Upper lobe of left lung (tissue), 6 donors: ENCODE results near the gene TAC1. TPM values are rescaled to one million over a fixed set of nuclear protein-coding genes. Genes with fewer than 3 reads are reported as not detected.
"Not testable (repeated sequence)": the region's sequence is repeated elsewhere in the genome, so short reads cannot be mapped to it uniquely, and the experiment has no call there.

Experiments
- ATAC-seq, 2 donors: fragments of 200-7000 bp; cut with Tn5 transposase; one replicate each; pipeline ENCODE4 v1.9.1; 2022; ENCODE audit warnings: mild to moderate bottlenecking in 2 of 2, moderate library complexity in 2 of 2; ENCODE audit not compliant: low FRiP score in 2 of 2
- DNase-seq, 2 donors: peaks; one replicate each; pipeline ENCODE4 v3.0.0-alpha.2; 2019 to 2020
- H3K27ac ChIP-seq, 4 donors: fragments of 200-600 bp; sonication (generic); one replicate each; pipeline ENCODE4 v1.5.1; 2016 to 2019
- H3K27me3 ChIP-seq, 4 donors: fragments of 200-600 bp; sonication (generic); one replicate each; pipeline ENCODE4 v1.5.1; 2017 to 2019
- H3K36me3 ChIP-seq, 4 donors: fragments of 200-600 bp; sonication (generic); one replicate each; pipeline ENCODE4 v1.5.1; 2016 to 2019
- H3K4me1 ChIP-seq, 4 donors: fragments of 200-600 bp; sonication (generic); one replicate each; pipeline ENCODE4 v1.5.1; 2018 to 2019
- H3K4me3 ChIP-seq, 4 donors: fragments of 200-600 bp; sonication (generic); one replicate each; pipeline ENCODE4 v1.5.1; 2017 to 2019; ENCODE audit warnings: mild to moderate bottlenecking in 2 of 4, moderate library complexity in 1 of 4
- H3K9me3 ChIP-seq, 4 donors: fragments of 200-600 bp; sonication (generic); one replicate each; pipeline ENCODE4 v1.5.1; 2018 to 2019
- CTCF ChIP-seq, 6 experiments: fragments of 450-650 bp in 4 of 6; fragments of 200-600 bp in 2 of 6; sonication (generic) in 2 of 6; IDR thresholded peaks; one replicate each; pipeline ENCODE4 v1.5.1; 2016 to 2019; ENCODE audit warnings: antibody characterized with exemption in 6 of 6
- EP300 ChIP-seq, 4 donors: sonication (generic); formaldehyde crosslinking; IDR thresholded peaks; one replicate each; pipeline ENCODE4 v1.5.1; 2017; ENCODE audit warnings: antibody characterized with exemption in 4 of 4, control low read depth in 2 of 4
- POLR2A ChIP-seq, 4 donors: fragments of 450-650 bp; IDR thresholded peaks; one replicate each; pipeline ENCODE4 v1.5.1; 2016 to 2017; ENCODE audit warnings: antibody characterized with exemption in 4 of 4, mild to moderate bottlenecking in 2 of 4
- POLR2AphosphoS5 ChIP-seq, 2 donors: sonication (generic); formaldehyde crosslinking; IDR thresholded peaks; one replicate each; pipeline ENCODE4 v1.5.1; 2017; ENCODE audit warnings: antibody characterized with exemption in 2 of 2
- WGBS, 2 donors: methylation state at CpG; one replicate each; pipeline ENCODE4 v1.1.5; 2017 to 2018; 5-methylcytosine and 5-hydroxymethylcytosine counted together
- total RNA-seq, 6 donors: library from RNA; depleted of rRNA in 4 of 6; stranded (reverse); fragments of >200 nt in 4 of 6; gene quantifications; one replicate each; pipeline versions ENCODE4 v1.1.0 to v1.2.1, GENCODE V29; 2016 to 2021
- donor health status: DM: no; HTN: no; CAD: no; lungs with moderate emphysema.
- donor health status: DM: no; HTN: yes; CAD: no; lungs with severe emphysema.

The TAC1 gene
- total RNA-seq, 6 donors from 2014 or later: 0.46 TPM; not detected in 5

- DNase-seq (no peak), ATAC-seq (no peak)
- H3K9me3 ChIP-seq: no peaks in the 10 kb centered on the region
- WGBS, 2 donors: 58 to 78% methylated on average over 4 to 5 of the region's 5 CpGs
- no peak for TF ChIP-seq EP300 (IDR thresholded peaks at IDR 0.05)
- TF ChIP-seq POLR2A (IDR thresholded peaks at IDR 0.05): no peak
- TF ChIP-seq CTCF (IDR thresholded peaks at IDR 0.05): no peak
- no peak for TF ChIP-seq POLR2AphosphoS5 (IDR thresholded peaks at IDR 0.05)
- H3K36me3 ChIP-seq: no peaks in the 10 kb centered on the region
- H3K4me3 ChIP-seq: no peak overlapping the region
- H3K4me1 ChIP-seq: no peaks in the 10 kb centered on the region
- H3K27ac ChIP-seq: no peak overlapping the region
- H3K27me3 ChIP-seq: no peaks in the 10 kb centered on the region
Observed at GRCh38 chr7:97770850-97771249, 39.0 kb downstream of the TAC1 start.

- no peaks in the 10 kb centered on the region for H3K4me1 ChIP-seq
- DNase-seq (no peak), ATAC-seq (no peak)
- H3K27me3 ChIP-seq: no peaks in the 10 kb centered on the region
- TF ChIP-seq POLR2A (IDR thresholded peaks at IDR 0.05): no peak
- TF ChIP-seq POLR2AphosphoS5 (IDR thresholded peaks at IDR 0.05): no peak
- no peak for TF ChIP-seq CTCF (IDR thresholded peaks at IDR 0.05)
- TF ChIP-seq EP300 (IDR thresholded peaks at IDR 0.05): no peak
- H3K4me3 ChIP-seq: no peak overlapping the region
- 63 to 64% methylated on average over 6 of the region's 6 CpGs for WGBS, 2 donors
- H3K27ac ChIP-seq: no peak overlapping the region
- H3K9me3 ChIP-seq: no peaks in the 10 kb centered on the region
- no peaks in the 10 kb centered on the region for H3K36me3 ChIP-seq
Observed at GRCh38 chr7:97771576-97771975, 39.7 kb downstream of the TAC1 start.

GRCh38 chr7:97772045-97772901 lies 40.4 kb downstream of the TAC1 start:
- TF ChIP-seq POLR2AphosphoS5 (IDR thresholded peaks at IDR 0.05): no peak
- no peak for TF ChIP-seq CTCF (IDR thresholded peaks at IDR 0.05)
- no peak for TF ChIP-seq EP300 (IDR thresholded peaks at IDR 0.05)
- no peak for TF ChIP-seq POLR2A (IDR thresholded peaks at IDR 0.05)
- H3K27me3 ChIP-seq: no peaks in the 10 kb centered on the region
- H3K4me1 ChIP-seq: no peaks in the 10 kb centered on the region
- 58 to 72% methylated on average over 4 of the region's 4 CpGs for WGBS, 2 donors
- no peaks in the 10 kb centered on the region for H3K9me3 ChIP-seq
- no peaks in the 10 kb centered on the region for H3K36me3 ChIP-seq
- no peak overlapping the region for H3K4me3 ChIP-seq
- DNase-seq: no peak
- no peak for ATAC-seq
- no peak overlapping the region for H3K27ac ChIP-seq

GRCh38 chr7:97786398-97786797 lies 54.5 kb downstream of the TAC1 start:
- not testable (repeated sequence) for H3K27ac ChIP-seq, H3K4me3 ChIP-seq, DNase-seq, ATAC-seq, H3K36me3 ChIP-seq, H3K27me3 ChIP-seq, H3K4me1 ChIP-seq, H3K9me3 ChIP-seq
- WGBS, 2 donors: 88 to 95% methylated on average over 7 of the region's 7 CpGs

Other genes with a start within 250 kb of the TAC1 start
- 10 to 100 TPM in 4 of 6 donors, 1 to 10 TPM in 2; 7.3 to 51.7 (median 10.4) TPM for gene ASNS, start 140.3 kb downstream of the TAC1 start, total RNA-seq